ENCODE measurements around the gene BCCIP.

BCCIP gene

DNA sequence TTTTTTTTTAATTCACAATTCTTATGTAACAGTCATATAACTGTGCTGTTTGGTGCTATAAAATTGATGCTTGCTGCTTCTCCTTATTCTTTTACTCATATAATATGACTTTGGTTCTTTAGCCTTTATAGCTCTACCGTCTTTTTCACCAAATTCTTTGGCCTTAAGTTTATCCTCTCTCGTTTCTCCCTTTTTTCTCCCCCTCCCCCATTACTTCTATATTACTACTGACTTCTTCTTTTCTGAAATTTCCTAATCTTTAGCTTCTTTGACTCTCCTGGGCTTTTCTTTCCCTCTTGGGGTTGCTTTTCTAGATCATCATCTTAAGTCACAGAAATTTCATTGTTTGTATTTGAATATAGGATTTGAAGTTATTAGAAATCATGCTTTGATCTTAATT is 3.8 kb downstream of the BCCIP start:
- no peak overlapping the region for H3K27ac Mint-ChIP-seq
- peak overlapping the region; percentile 16 to 70 (median 62) for H3K4me3 Mint-ChIP-seq
- TF ChIP-seq, protein P1, sequence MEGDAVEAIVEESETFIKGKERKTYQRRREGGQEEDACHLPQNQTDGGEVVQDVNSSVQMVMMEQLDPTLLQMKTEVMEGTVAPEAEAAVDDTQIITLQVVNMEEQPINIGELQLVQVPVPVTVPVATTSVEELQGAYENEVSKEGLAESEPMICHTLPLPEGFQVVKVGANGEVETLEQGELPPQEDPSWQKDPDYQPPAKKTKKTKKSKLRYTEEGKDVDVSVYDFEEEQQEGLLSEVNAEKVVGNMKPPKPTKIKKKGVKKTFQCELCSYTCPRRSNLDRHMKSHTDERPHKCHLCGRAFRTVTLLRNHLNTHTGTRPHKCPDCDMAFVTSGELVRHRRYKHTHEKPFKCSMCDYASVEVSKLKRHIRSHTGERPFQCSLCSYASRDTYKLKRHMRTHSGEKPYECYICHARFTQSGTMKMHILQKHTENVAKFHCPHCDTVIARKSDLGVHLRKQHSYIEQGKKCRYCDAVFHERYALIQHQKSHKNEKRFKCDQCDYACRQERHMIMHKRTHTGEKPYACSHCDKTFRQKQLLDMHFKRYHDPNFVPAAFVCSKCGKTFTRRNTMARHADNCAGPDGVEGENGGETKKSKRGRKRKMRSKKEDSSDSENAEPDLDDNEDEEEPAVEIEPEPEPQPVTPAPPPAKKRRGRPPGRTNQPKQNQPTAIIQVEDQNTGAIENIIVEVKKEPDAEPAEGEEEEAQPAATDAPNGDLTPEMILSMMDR (IDR thresholded peaks at IDR 0.05; ENCODE audit: unreplicated experiment in 3 of 3): no peak
- H3K9me3 Mint-ChIP-seq: no peaks in the 10 kb centered on the region
- H3K27me3 Mint-ChIP-seq (ENCODE audit: low read depth): no peaks in the 10 kb centered on the region
- peaks cover 24% of the 10 kb centered on the region for H3K4me1 Mint-ChIP-seq
- H3K36me3 Mint-ChIP-seq (ENCODE audit: low read depth): peaks cover 34% of the 10 kb centered on the region

DNA sequence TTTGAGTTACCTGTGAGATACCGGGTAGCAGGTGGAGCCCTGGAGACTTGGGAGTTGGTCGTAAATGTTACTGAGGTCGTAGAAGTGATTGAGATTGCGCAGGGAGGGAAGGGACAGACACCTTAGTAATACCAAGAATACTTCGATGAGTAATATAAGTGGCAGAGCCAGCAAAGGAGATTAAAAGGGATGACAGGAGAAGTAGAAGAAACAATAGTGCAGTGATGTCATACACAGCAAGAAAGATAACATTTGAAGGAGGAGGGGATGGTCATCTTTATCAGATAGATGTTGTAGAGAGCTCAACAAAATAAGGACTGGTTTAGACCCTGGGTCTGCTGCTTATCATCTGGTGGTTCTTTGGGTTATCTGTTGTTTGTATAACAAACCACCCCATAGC is 5.0 kb downstream of the BCCIP start:
- H3K4me1 Mint-ChIP-seq: peaks cover 24% of the 10 kb centered on the region
- TF ChIP-seq, protein P1 (IDR thresholded peaks at IDR 0.05; ENCODE audit: unreplicated experiment in 3 of 3): no peak
- no peaks in the 10 kb centered on the region for H3K9me3 Mint-ChIP-seq
- peaks cover 38% of the 10 kb centered on the region for H3K36me3 Mint-ChIP-seq (ENCODE audit: low read depth)
- H3K27me3 Mint-ChIP-seq (ENCODE audit: low read depth): no peaks in the 10 kb centered on the region
- peak overlapping the region in 1 of 3 experiments; percentile 21 for H3K27ac Mint-ChIP-seq
- peak overlapping the region in 1 of 3 experiments; percentile 9 for H3K4me3 Mint-ChIP-seq

- TF ChIP-seq, protein P1 (IDR thresholded peaks at IDR 0.05; ENCODE audit: unreplicated experiment in 3 of 3): no peak
Observed at GRCh38 chr10:125836746-125837145, 13.4 kb downstream of the BCCIP start.

GRCh38 chr10:125838802-125839575 is 15.6 kb downstream of the BCCIP start:
- TF ChIP-seq, protein P1 (IDR thresholded peaks at IDR 0.05; ENCODE audit: unreplicated experiment in 3 of 3): no peak
- no peak overlapping the region for H3K4me3 Mint-ChIP-seq
- H3K36me3 Mint-ChIP-seq (ENCODE audit: low read depth): peaks cover 67% of the 10 kb centered on the region
- H3K4me1 Mint-ChIP-seq: peaks cover 4% of the 10 kb centered on the region
- no peak overlapping the region for H3K27ac Mint-ChIP-seq
- no peaks in the 10 kb centered on the region for H3K9me3 Mint-ChIP-seq
- no peaks in the 10 kb centered on the region for H3K27me3 Mint-ChIP-seq (ENCODE audit: low read depth)

More at GRCh38 chr10:125836746-125837145, 13.4 kb downstream of the BCCIP start:
- Mint-ChIP-seq H3K36me3 (ENCODE audit: low read depth) (peaks cover 69% of the 10 kb centered on the region), H3K9me3 (no peaks in the 10 kb centered on the region), H3K4me3 (no peak overlapping the region), H3K27me3 (ENCODE audit: low read depth) (no peaks in the 10 kb centered on the region), H3K4me1 (no peaks in the 10 kb centered on the region), H3K27ac (no peak overlapping the region)

GRCh38 chr10:125840406-125840805 is 17.1 kb downstream of the BCCIP start:
- H3K4me3 Mint-ChIP-seq: no peak overlapping the region
- H3K36me3 Mint-ChIP-seq (ENCODE audit: low read depth): peaks cover 60% of the 10 kb centered on the region
- H3K4me1 Mint-ChIP-seq: peaks cover 16% of the 10 kb centered on the region
- no peaks in the 10 kb centered on the region for H3K27me3 Mint-ChIP-seq (ENCODE audit: low read depth)
- H3K9me3 Mint-ChIP-seq: no peaks in the 10 kb centered on the region
- TF ChIP-seq, protein P1 (IDR thresholded peaks at IDR 0.05; ENCODE audit: unreplicated experiment in 3 of 3): no peak
- H3K27ac Mint-ChIP-seq: no peak overlapping the region

DNA sequence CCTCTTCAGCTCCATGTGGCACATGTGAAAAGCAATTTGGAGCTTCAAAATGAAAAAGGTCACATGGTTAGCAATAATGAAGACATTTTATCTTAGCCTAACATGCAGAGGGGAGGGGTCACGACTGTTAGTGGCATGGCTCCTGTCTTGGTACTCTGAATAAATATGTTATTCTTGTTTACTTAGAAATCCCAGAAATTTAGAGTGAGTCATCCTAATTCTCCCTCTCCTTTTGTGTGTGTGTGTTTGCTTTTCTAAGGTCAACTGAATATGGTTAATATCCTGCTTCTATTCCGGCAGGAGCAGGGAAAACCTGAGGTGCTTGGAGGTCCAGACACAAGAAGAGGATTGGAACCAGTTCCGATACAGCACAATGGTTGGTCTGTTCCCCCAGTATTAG is 17.6 kb downstream of the BCCIP start:
- no peaks in the 10 kb centered on the region for H3K27me3 Mint-ChIP-seq (ENCODE audit: low read depth)
- peaks cover 16% of the 10 kb centered on the region for H3K4me1 Mint-ChIP-seq
- H3K36me3 Mint-ChIP-seq (ENCODE audit: low read depth): peaks cover 57% of the 10 kb centered on the region
- no peak overlapping the region for H3K27ac Mint-ChIP-seq
- TF ChIP-seq, protein P1 (IDR thresholded peaks at IDR 0.05; ENCODE audit: unreplicated experiment in 3 of 3): no peak
- H3K4me3 Mint-ChIP-seq: no peak overlapping the region
- no peaks in the 10 kb centered on the region for H3K9me3 Mint-ChIP-seq

Measured in nephron (organoid).